ENCODE measurements around the gene ZFP36.

The ZFP36 gene

GRCh38 chr19:39405958-39406655 lies 540 bp upstream of the ZFP36 start:
- peak; percentile 89 to 90 for DNase-seq

GRCh38 chr19:39407410-39407659 lies 688 bp downstream of the ZFP36 start:
- DNase-seq = no peak

- DNase-seq = peak in 1 of 2 experiments; percentile 47
Measured at GRCh38 chr19:39407660-39408391, 1.2 kb downstream of the ZFP36 start.

GRCh38 chr19:39408392-39409207 lies 2.0 kb downstream of the ZFP36 start:
- DNase-seq = no peak

GRCh38 chr19:39409208-39410016 lies 2.8 kb downstream of the ZFP36 start:
- peak; percentile 80 to 82 for DNase-seq

- DNase-seq = peak in 1 of 2 experiments; percentile 42
Measured at GRCh38 chr19:39410017-39410830, 3.6 kb downstream of the ZFP36 start.

GRCh38 chr19:39410831-39411080 lies 4.1 kb downstream of the ZFP36 start:
- no peak for DNase-seq

- no peak for DNase-seq
Measured at GRCh38 chr19:39411081-39411831, 4.6 kb downstream of the ZFP36 start.

GRCh38 chr19:39411832-39412099 lies 5.1 kb downstream of the ZFP36 start:
- DNase-seq = peak; percentile 92 to 94

GRCh38 chr19:39412100-39412866 lies 5.6 kb downstream of the ZFP36 start, which contains the start of gene PLEKHG2:
PLEKHG2 (plus strand) TSS chr19:39412669; CDS start chr19:39414087, 1,418 bp downstream.
- DNase-seq = peak; percentile 92 to 97

- DNase-seq = no peak
Measured at GRCh38 chr19:39412867-39413271, 6.2 kb downstream of the ZFP36 start.

- DNase-seq = no peak
Measured at GRCh38 chr19:39413272-39413910, 6.7 kb downstream of the ZFP36 start.

GRCh38 chr19:39413911-39414608 lies 7.4 kb downstream of the ZFP36 start:
- no peak for DNase-seq

GRCh38 chr19:39415111-39416046 lies 8.7 kb downstream of the ZFP36 start:
- DNase-seq = no peak

GRCh38 chr19:39416152-39417120 lies 9.8 kb downstream of the ZFP36 start:
- DNase-seq = no peak

- no peak for DNase-seq
Measured at GRCh38 chr19:39417463-39418181, 11.0 kb downstream of the ZFP36 start.

- no peak for DNase-seq
Measured at GRCh38 chr19:39419003-39419402, 12.4 kb downstream of the ZFP36 start.
